ENCODE data around the gene POLR3E.

POLR3E gene

GRCh38 chr16:22369221-22369811 lies 72.1 kb downstream of the POLR3E start:
- DNase-seq = no peak

- DNase-seq = no peak
These were observed 73.0 kb downstream of the POLR3E start for GRCh38 chr16:22370038-22370820.

- DNase-seq = no peak
These were observed 75.9 kb downstream of the POLR3E start for GRCh38 chr16:22372882-22373661.

- peak; percentile 39 to 66 for DNase-seq
These were observed 76.6 kb downstream of the POLR3E start for GRCh38 chr16:22373662-22374310.

GRCh38 chr16:22374311-22375116 lies 77.3 kb downstream of the POLR3E start, which contains the start of gene CDR2:
Gene CDR2 (minus strand): TSS chr16:22374619. CDS start chr16:22374309, 310 bp downstream.
- DNase-seq = peak; percentile 96 to 99

- peak in 1 of 2 experiments; percentile 26 for DNase-seq
These were observed 78.1 kb downstream of the POLR3E start for GRCh38 chr16:22375117-22375962.

DNA sequence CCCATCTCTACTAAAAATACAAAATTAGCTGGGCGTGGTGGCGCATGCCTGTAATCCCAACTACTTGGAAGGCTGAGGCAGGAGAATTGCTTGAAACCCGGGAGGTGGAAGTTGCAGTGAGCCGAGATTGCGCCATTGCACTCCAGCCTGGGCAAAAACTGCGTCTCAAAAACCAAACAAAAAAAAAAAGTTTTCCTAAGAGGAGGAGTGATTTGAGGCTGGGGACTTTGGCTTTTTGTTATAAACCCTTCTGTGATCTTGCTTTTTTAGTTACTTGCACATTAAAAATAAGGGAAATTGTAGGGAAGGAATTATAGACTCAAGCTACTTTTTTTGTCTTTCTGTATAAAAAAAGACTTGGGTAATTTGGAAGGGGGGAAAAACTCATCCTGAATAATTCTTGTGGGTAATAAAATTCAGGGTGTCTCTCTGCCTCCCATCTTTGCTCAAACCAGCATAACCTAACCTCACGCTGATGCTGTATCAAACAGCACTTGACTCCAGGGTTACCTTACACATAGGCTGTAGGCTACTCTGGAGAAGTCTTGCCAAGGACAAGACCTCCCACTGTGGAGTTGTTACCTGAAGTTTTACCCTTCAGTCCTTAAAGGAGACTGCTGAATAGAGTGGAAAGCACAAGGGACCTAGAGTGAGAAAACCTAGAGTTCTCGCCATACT lies 78.9 kb downstream of the POLR3E start:
- no peak for DNase-seq

DNA sequence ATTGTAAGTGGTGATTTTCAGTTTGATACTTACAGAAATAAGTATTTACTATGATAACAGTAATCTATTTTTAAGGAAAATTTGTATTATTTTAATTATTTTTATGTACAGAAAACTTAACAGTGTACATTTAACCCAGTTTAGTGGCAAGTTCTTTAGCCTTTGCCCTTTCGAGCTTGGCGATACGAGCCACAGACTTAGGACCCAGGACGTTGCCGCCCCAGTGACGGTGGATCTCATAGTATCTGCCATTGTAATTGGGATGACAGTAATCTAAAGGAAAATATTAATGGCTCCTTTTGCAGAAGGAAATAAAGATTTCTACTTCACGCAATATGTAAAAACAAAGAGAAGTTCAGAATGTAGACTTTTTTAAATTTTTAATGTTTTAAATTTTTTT lies 82.4 kb downstream of the POLR3E start:
- DNase-seq = no peak

DNA sequence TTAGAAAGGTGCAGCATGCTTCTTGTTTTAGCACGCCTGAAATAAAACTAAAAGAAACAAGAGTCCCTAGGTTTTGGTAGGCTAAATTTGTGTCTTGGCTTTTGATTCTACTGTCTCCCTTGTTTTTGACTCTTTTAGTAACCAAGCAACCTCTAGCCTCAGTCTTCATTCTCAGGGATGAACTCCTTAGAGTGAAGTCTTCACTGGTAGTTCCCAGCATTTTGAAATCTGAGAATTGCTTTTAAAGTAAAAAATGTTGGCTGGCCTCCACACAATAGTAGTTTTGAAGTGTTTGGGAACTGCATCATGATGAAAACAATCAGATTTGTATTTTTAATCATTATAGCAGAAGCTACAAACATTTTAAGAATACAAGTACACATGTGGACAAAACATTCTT lies 83.3 kb downstream of the POLR3E start:
- no peak for DNase-seq

DNA sequence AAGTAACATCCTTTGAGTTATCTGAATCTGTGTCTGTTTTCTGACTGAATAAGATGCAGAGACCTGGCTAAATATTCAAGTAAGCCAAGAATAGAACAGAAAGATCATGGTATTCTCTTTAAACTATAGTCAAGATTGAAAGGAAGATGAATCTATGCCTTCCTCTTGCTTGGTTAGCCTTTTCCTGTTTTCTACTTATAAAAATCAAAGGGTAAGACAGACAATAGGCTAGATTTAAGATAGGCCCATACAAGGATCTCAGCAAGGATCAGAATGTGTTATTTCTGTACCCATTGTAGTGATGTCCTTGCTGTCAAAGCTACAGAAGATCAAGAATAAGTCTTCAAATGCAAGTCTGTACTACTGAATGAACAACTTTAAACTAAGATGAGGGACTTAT lies 84.2 kb downstream of the POLR3E start:
- DNase-seq = no peak

GRCh38 chr16:22383827-22384226 lies 86.6 kb downstream of the POLR3E start:
- DNase-seq = no peak

All from NCI-H524 (cell line).